MM.1S (cell line): ENCODE measurements around the gene MYO9B.

Experiments
- CTCF ChIP-seq: fragments of 300-600 bp; sonication (generic); IDR thresholded peaks from 2 replicates; pipeline ENCODE4 v1.5.1; 2016; ENCODE audit warnings: antibody characterized with exemption, low read length, mixed read lengths
- EZH2 ChIP-seq: fragments of 300-600 bp; sonication (generic); optimal IDR thresholded peaks from 2 replicates; pipeline ENCODE3; 2017; ENCODE audit warnings: low read depth, mild to moderate bottlenecking, antibody characterized with exemption, low read length, mixed read lengths
- EZH2phosphoT487 ChIP-seq: fragments of 300-600 bp; sonication (generic); IDR thresholded peaks from 2 replicates; pipeline ENCODE4 v1.6.1; 2018; ENCODE audit warnings: antibody characterized with exemption, low read length

- TF ChIP-seq EZH2phosphoT487 = no peak
- no peak for TF ChIP-seq CTCF
- TF ChIP-seq EZH2 = no peak
Observed at GRCh38 chr19:17236811-17237543, 161.4 kb downstream of the MYO9B start.
